Suppressor macrophage (primary cell): ENCODE measurements around the gene ELOVL4.

Source experiments
- DNase-seq, 4 experiments: peaks; one replicate each; pipeline ENCODE4 v3.0.0-alpha.2; 2020 to 2022
- total RNA-seq, 17 experiments: gene quantifications; one replicate each; lab custom pipeline; 2026; ENCODE audit warnings: mixed read lengths in 6 of 17, inconsistent platforms in 3 of 17; lab: John Stamatoyannopoulos, UW

ELOVL4 gene
- 0 to 0.66 (median 0) reads per million in 17 experiments for total RNA-seq

- DNase-seq, result peak in 3 of 4 experiments; percentile 19 to 49 (median 29)
Observed at GRCh38 chr6:79947191-79948186, at the start of gene ELOVL4. Gene ELOVL4, minus strand, starts transcription at chr6:79947553. Its CDS starts 274 bp downstream, at chr6:79947279.

GRCh38 chr6:79993911-79994309 lies 46.6 kb upstream of the ELOVL4 start:
- DNase-seq, result no peak

DNA sequence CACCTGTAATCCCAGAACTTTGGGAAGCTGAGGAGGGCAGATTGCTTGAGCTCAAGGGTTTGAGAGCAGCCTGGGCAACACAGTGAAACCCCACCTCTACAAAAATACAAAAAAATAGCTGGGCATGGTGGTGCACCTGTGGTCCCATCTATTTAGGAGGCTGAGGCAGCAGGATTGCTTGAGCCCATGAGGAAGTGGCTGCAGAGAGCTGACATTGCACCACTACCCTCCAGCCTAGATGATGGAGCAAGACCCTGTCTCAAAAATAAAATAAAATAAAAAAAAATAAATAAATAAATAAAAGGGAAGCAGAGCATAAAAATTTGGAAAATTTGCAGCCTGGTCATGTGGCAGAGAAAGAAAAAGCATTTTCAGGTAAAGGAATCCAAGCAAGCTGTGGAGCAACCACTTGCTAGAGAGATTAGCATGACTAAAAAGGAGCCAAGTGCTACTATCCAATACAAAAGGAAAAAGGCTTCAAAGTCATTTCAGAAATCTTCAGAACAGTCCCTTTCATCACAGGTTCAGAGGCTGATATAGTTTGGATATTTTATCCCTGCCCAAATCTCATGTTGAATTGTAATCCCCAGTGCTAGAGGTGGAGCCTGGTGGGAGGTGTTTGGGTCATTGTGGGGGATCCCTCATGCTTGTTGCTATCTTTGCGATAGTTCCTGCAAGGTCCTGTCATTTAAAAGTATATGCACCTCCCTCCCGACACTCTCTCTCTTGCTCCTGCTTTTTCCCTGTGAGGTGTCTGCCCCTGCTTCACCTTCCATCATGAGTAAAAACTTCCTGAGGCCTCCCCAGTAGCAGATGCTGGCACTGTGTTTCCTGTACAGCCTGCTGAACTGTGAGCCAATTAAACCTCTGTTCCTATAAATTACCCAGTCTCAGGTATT lies 45.9 kb upstream of the ELOVL4 start:
- DNase-seq, result peak in 1 of 4 experiments; percentile 6

GRCh38 chr6:79989641-79990040 lies 42.3 kb upstream of the ELOVL4 start:
- no peak for DNase-seq

DNA sequence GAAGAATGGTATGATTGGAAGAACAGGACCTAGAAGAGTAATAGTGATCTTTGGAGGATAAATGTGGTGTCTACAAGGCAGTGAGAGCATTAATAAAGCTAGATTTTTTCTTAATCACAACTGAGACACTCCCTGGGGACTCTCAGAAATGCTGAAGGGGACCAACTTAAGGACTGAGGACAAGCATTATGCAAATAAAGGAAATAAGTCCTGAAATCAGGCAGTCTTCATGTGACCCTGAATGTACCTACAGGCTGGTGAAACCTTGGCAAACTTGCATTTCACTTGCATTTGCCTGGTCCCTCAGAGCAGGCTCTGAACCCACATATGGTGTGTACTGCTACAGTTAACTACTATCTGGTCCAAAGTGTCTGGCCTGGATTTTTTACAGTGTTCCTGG lies 37.8 kb upstream of the ELOVL4 start:
- DNase-seq, result no peak

- DNase-seq, result no peak
Observed at GRCh38 chr6:79984261-79984660, 36.9 kb upstream of the ELOVL4 start.

- no peak for DNase-seq
Observed at GRCh38 chr6:79981652-79982051, 34.3 kb upstream of the ELOVL4 start.

- DNase-seq, result no peak
Observed at GRCh38 chr6:79971193-79971592, 23.8 kb upstream of the ELOVL4 start.

DNA sequence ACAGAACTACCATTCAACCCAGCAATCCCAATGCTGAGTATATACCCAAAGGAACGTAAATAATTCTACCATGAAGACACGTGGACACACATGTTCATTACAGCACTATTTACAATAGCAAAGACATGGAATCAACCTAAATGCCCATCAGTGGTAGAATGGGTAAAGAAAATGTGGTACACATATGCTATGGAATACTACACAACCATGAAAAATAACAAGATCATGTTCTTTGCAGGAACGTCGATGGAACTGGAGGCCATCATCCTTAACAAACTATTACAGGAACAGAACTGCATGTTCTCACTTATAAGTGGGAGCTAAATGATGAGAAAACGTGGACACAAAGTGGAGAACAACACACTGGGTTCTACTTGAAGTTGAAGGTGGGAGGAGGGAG lies 22.4 kb upstream of the ELOVL4 start:
- DNase-seq, result no peak

DNA sequence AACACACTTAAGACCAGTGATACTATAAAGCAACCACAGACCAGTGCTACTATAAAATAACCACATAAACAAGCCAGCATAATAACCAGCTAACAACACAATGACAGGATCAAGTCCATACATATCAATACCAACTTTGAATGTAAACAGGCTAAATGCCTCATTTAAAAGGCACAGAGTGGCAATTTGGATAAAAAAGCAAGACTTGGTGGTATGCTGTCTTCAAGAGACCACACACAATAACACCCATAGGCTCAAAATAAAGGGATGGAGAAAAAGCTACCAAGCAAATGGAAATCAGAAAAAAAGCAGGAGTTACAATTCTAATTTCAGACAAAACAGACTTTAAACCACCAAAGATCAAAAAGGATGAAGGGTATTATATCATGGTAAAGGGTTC lies 19.8 kb upstream of the ELOVL4 start:
- DNase-seq, result no peak

DNA sequence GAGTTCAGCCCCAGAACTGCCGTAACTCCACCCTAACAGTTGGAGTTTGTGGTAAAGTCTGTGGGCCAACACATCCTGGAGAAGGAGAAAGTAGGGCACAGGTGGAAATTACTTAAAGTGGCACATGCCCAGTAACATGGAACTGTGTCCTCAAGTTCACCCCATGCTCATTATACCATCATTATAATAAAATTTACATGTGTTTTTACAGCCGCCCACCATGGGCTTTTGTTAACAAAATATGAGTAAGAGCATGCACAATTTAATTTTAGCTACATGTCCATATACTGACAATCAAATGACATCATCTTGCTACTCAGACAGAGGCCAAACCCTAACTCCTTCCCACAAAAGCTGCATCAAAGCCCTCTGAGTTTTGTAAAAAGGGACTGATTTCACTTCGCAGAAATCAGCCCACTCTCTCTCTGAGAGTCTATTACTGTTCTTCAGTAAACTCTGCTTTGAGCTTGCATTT lies 17.3 kb upstream of the ELOVL4 start:
- no peak for DNase-seq

DNA sequence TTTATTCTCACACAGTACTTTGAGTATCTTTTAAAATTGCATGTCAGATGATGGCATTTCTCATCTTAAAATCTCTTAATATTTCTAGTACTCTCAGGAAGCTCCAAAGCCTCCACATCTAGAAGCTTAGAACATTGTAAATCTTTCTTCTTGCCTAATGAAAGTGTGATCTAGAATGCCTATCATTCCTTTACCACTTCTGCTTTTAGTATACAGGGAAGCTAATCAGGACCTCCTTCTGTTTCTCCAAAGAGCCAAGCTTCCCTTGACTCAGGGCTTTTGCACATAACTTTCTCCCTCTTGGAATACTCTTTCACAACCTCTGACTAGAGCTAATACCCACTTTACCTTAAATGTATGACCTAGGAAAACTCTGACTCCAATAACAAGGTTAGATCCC lies 7.5 kb upstream of the ELOVL4 start:
- DNase-seq, result peak in 1 of 4 experiments; percentile 7

DNA sequence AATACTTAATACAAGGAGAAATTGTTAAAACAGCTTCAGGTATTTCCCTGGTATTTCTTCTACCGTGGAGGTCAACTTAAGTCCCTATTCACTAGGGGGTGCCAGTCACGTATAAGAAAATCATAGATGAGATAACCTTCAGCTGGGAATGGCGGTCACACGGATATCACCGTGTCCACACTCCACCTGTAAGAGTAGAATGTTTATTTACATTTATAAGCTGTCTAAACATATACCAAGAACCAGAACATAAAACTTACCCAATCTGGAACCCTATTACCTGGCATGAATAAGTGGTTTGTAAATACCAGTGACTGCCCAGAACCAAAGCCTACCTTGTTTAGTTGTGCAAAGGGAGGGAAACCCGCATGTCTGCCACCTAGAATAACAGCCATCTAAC lies 1.9 kb upstream of the ELOVL4 start:
- peak; percentile 67 to 80 (median 80) for DNase-seq

GRCh38 chr6:79946272-79947190 lies 822 bp downstream of the ELOVL4 start:
- DNase-seq, result peak in 1 of 4 experiments; percentile 3

DNA sequence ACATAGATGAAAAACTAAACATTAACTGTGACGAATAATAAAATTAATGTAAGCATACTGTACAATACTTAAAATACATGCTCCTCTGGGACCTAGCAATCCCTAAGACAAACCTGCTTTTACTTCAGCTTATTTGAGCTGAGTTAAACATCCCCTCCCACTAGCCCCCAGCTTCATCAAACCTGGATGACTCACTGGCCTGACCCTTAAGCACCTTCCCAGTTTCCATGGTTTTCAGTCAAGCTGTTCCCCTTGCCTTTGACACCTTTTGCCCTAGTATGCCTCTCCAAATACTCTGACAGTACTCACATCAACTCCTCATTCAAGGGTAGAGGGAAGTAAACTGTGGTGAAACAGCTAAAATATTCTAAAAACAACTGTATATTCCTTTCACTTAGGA lies 4.2 kb downstream of the ELOVL4 start:
- no peak for DNase-seq

- no peak for DNase-seq
Observed at GRCh38 chr6:79941489-79942151, 5.7 kb downstream of the ELOVL4 start.

GRCh38 chr6:79928478-79928998 lies 18.8 kb downstream of the ELOVL4 start:
- no peak for DNase-seq

GRCh38 chr6:79927758-79928157 lies 19.6 kb downstream of the ELOVL4 start:
- DNase-seq, result no peak

DNA sequence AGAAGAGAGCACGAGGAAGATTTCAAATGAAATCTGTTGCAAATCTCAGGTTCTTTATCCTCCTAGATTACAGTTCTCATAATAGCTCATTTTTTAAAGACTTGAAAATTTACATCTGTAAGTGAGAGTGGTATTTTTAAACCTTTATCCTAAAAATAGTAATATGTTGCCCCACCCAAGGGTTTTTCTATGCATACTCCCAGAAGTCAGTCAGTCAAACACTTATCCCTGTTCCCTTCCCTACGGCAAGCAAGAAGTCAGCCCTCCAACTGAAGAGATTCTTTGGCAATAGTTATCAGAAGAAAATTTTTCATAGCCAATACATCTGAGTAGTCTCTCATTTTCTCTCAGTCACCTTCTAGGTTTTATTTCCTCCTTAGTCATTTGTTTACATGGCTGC lies 24.1 kb downstream of the ELOVL4 start:
- DNase-seq, result no peak

GRCh38 chr6:79922018-79922417 lies 25.3 kb downstream of the ELOVL4 start:
- DNase-seq, result no peak

DNA sequence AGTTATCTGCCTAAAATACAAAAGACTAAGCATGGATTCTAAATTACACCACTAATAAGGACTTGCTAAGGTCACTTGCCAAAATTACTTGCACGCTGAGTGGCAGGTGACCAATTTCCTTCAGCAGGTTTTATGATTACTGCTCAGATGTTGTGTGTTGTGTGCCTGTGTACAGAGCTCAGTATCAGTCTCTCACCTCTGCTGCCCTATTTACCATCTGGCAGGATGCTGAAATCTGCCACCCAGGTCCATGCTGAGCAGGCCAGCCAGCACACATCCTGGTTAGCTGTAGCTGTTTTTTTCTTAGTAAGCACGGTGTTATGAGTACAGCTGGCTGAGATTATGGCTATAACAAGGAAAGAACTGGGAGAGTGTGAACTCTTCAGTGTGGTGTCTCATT lies 34.0 kb downstream of the ELOVL4 start:
- no peak for DNase-seq
